Measurements from ENCODE around the gene DEFB129.
"Not testable (repeated sequence)": the region's sequence is repeated elsewhere in the genome, so short reads cannot be mapped to it uniquely, and the experiment has no call there.

Gene DEFB129

DNA sequence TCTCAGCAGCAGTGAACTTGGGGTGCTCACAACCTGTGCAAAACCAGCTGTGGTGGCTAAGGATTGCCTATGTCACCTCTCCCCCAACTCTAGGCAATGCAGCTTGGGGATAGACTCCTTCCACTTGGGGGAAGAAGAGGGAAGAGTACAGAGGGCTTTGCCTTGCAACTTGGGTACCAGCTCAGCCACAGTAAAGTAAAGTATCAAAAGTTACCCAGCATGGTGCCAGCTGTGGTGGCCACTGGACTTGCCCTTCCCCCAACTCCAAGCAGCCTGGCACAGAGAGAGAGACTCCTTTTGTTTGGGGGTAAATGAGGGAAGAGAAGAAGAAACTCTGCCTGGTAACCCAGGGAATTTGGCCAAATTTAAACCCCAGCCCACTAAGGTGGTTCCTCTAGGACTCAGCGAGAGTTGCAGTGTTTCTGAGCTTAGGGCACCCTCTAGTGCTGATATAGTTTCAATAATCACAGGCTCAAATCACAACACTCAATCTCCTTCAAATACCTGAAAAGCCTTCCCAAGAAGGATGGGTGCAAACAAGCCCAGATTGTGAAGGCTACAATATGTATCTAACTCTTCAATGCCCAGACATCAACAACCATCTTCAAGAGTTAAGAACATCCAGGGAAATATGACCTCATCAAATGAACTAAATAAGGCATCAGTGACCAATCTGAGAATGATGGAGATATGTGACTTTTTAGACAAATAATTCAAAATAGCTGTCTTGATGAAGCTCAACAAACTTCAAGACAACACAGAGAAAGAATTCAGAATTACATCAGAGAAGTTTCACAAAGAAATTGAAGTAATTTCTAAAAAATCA is 7.6 kb upstream of the DEFB129 start:
- FAIRE-seq (peak; percentile 17), DNase-seq (ENCODE audit: insufficient read length) (no peak)
- TF ChIP-seq TAF1 (IDR thresholded peaks at IDR 0.05; ENCODE audit: borderline replicate concordance, low read depth, low read length) (no peak), POLR2AphosphoS5 (IDR thresholded peaks at IDR 0.05; ENCODE audit: low read depth, low read length) (no peak), POLR2A (IDR thresholded peaks at IDR 0.05; ENCODE audit: low read depth, low read length) (no peak)

DNA sequence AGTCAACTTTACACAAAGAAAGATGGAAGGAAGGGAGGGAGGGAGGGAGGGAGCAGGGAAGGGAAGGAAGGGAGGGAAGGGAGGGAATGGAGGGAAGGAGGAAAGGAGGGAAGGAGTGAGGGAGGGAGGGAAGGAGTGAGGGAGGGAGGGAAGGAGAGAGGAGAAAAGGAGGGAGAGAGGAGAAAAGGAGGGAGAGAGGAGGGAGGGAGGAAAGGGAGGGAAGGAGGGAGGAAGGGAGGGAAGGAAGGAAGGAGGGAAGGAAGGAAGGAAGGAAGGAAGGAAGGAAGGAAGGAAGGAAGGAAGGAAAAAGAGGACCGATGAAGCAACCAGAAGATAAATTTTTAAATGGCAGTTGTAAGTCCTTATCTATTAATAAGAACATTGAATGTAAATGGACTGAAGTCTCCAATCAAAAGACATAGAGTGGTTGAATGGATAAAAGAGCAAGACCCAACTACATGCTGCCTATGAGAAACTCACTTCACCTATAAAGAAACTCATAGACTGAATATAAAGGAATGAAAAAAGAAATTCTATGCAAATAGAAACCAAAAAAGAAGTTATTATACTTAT is 5.7 kb upstream of the DEFB129 start:
- no peak for TF ChIP-seq POLR2AphosphoS5 (IDR thresholded peaks at IDR 0.05; ENCODE audit: low read depth, low read length)
- no peak for TF ChIP-seq POLR2A (IDR thresholded peaks at IDR 0.05; ENCODE audit: low read depth, low read length)
- TF ChIP-seq TAF1 (IDR thresholded peaks at IDR 0.05; ENCODE audit: borderline replicate concordance, low read depth, low read length): no peak
- DNase-seq (ENCODE audit: insufficient read length) (no peak), FAIRE-seq (no peak)

DNA sequence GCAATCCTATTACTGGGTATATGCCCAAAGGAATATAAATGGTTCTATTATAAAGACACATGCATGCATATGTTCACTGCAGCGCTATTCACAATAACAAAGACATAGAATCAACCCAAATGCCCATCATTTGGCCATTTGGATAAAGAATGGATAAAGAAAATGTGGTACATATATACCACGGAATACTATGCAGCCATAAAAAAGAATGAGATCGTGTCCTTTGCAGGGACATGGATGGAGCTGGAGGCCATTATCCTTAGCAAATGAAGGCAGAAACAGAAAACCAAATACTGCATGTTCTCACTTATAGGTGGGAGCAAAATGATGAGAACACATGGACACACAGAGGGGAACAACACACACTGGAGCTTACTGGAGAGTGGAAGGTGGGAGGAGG is 1.2 kb upstream of the DEFB129 start:
- not testable (repeated sequence) for DNase-seq (ENCODE audit: insufficient read length); FAIRE-seq

DNA sequence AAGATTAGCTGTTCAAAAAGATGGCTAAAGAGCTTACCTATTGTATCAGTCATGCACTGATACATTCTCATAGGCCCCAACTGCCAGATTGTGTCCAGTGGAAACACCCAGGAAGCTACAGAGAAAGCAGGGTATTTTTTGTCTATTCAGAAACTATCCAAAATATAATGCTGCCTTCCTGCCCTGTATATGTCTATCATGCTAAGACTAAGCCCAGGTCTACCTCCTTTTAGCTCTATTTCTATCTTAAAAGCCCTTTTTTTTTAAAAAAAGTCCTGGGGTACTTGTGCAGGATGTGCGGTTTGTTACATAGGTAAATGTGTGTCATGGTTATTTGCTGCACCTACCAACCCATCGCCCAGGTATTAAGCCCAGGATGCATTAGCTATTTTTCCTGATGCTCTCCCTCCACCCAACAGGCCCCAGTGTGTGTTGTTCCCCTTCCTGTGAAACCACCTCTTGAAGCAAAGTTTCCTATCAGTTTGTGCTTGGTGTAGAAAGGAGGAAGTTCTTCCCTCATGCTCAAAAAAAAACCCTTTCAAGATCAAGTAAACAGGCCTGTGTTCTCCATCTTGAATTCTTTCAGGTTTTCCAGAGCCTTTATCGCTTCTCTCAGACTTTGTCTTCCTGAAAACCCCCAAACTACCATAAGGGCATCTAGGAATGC is 514 bp downstream of the DEFB129 start:
- DNase-seq (ENCODE audit: insufficient read length) (no peak), FAIRE-seq (no peak)
- TF ChIP-seq TAF1 (IDR thresholded peaks at IDR 0.05; ENCODE audit: borderline replicate concordance, low read depth, low read length) (no peak), POLR2A (IDR thresholded peaks at IDR 0.05; ENCODE audit: low read depth, low read length) (no peak), POLR2AphosphoS5 (IDR thresholded peaks at IDR 0.05; ENCODE audit: low read depth, low read length) (no peak)

DNA sequence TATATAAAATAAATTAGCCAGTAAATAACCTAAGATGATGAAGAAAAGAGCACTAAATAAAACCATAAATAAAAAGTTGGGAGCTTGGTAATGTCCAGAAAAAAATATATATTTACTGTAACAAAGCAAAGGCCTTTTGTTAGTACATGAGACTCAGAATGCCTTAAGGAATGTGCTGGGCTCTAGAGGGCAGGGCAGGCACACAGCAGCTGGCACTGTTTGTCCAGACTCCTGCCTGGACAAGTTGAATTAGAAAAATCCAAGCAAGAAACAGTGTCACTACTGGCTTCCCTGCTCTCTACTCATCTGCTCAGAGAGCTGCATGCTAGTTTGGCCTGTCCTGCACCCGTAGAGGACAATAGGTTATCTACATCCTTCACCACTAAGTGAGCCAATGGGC is 8.8 kb downstream of the DEFB129 start:
- TF ChIP-seq POLR2AphosphoS5 (IDR thresholded peaks at IDR 0.05; ENCODE audit: low read depth, low read length): no peak
- TF ChIP-seq TAF1 (IDR thresholded peaks at IDR 0.05; ENCODE audit: borderline replicate concordance, low read depth, low read length): no peak
- TF ChIP-seq POLR2A (IDR thresholded peaks at IDR 0.05; ENCODE audit: low read depth, low read length): no peak
- DNase-seq (ENCODE audit: insufficient read length) (no peak), FAIRE-seq (no peak)

DNA sequence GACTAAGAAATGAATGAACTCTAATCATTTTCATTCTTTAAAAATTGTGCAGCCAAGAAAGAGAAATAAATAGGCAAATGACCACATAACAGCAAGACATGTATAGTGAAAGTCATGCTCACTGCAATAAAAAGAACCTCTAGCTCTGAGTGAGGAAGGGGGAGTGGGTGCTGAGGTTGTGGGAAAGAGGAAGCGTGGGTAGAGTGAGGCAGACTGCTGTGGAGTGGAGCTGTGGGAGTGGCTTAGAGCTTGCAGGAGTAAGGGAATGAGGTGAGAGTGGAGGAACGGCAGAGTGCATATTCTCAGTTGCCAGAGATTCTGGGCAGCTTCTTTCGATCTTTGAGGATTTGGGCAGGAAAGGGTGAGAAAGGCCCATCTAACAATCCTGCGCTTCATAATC is 10.4 kb downstream of the DEFB129 start:
- TF ChIP-seq POLR2A (IDR thresholded peaks at IDR 0.05; ENCODE audit: low read depth, low read length): no peak
- TF ChIP-seq TAF1 (IDR thresholded peaks at IDR 0.05; ENCODE audit: borderline replicate concordance, low read depth, low read length): no peak
- TF ChIP-seq POLR2AphosphoS5 (IDR thresholded peaks at IDR 0.05; ENCODE audit: low read depth, low read length): no peak
- DNase-seq (ENCODE audit: insufficient read length): no peak
- peak; percentile 58 for FAIRE-seq

DNA sequence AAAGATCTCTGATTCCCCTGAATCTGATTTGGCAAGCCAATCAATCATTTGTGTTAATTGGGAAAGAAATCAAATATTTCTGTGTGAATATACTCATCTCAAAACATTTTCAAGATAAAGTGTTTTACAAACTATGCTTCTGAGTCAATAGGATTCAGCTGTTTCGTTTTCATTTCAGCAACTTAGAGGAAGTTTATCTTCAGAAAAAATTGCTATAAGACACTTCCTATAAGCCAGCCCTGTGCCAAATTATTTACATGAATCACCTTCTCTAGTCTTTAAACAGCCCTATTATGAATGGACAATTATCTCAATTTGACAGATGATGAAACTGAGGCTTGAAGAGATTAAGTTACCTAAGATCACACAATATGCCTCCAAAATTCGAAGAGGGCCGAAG is 10.9 kb downstream of the DEFB129 start:
- TF ChIP-seq POLR2AphosphoS5 (IDR thresholded peaks at IDR 0.05; ENCODE audit: low read depth, low read length) (no peak), POLR2A (IDR thresholded peaks at IDR 0.05; ENCODE audit: low read depth, low read length) (no peak), TAF1 (IDR thresholded peaks at IDR 0.05; ENCODE audit: borderline replicate concordance, low read depth, low read length) (no peak)
- FAIRE-seq (peak; percentile 80), DNase-seq (ENCODE audit: insufficient read length) (no peak)

DNA sequence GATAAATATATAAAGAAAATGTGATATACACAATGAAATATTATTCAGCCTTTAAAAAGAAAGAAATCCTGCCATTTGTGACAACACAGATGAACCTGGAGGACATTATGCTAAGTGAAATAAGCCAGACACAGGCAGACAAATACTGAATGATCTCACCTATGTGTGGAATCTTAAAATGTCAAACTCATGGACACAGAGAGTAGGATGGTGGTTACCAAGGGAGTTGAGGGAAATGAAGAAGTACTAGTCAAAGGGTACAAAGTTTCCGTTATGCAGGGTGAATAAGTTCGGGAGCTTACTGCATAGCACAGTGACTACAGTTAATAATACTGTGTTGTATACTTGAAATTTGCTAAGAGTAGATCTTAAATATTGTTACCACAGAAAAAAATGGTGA is 15.8 kb downstream of the DEFB129 start:
- DNase-seq (ENCODE audit: insufficient read length) (no peak), FAIRE-seq (no peak)
- TF ChIP-seq POLR2A (IDR thresholded peaks at IDR 0.05; ENCODE audit: low read depth, low read length) (no peak), POLR2AphosphoS5 (IDR thresholded peaks at IDR 0.05; ENCODE audit: low read depth, low read length) (no peak), TAF1 (IDR thresholded peaks at IDR 0.05; ENCODE audit: borderline replicate concordance, low read depth, low read length) (no peak)

DNA sequence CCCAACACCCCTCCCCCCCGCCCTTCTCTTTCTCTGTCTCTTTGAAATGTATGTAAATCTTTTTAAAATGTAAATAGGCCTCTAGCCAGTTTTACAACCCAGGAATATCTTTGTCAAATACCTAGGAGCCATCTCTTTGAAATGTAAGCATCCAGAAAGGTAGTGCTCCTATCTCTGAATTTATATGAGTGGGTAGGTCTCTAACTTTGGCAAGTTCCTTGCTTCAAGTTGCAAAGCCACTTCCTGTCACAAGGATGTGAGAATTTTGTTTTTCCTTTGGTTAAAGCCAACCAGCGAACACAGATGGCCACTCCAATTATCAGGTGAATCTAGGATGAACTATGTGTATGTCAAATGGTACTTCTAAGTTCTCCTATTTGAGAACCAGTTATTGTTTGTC is 24.3 kb downstream of the DEFB129 start:
- DNase-seq (ENCODE audit: insufficient read length): no peak
- TF ChIP-seq POLR2A (IDR thresholded peaks at IDR 0.05; ENCODE audit: low read depth, low read length): no peak
- no peak for TF ChIP-seq POLR2AphosphoS5 (IDR thresholded peaks at IDR 0.05; ENCODE audit: low read depth, low read length)
- no peak for TF ChIP-seq TAF1 (IDR thresholded peaks at IDR 0.05; ENCODE audit: borderline replicate concordance, low read depth, low read length)
- FAIRE-seq: no peak

DNA sequence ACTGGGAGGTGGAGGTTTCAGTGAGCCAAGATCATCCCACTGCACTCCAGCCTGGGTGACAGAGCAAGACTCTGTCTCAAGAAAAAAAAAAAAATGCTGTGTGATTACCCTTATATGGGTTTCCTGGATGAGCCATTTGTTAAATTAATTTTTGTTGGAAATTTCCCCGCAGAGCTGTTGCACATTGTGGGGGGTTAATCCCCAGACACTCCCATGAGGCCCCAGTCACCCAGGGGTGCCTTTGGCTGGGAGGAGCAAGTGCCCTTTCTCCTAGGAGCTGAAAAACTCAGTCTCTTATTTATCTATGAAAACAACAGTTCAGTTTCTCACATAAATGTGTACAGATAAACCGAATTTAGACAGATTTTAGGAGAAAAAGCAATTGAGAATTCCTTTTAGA is 25.7 kb downstream of the DEFB129 start:
- no peak for FAIRE-seq
- TF ChIP-seq POLR2A (IDR thresholded peaks at IDR 0.05; ENCODE audit: low read depth, low read length) (no peak), TAF1 (IDR thresholded peaks at IDR 0.05; ENCODE audit: borderline replicate concordance, low read depth, low read length) (no peak)
- no peak for DNase-seq (ENCODE audit: insufficient read length)

DNA sequence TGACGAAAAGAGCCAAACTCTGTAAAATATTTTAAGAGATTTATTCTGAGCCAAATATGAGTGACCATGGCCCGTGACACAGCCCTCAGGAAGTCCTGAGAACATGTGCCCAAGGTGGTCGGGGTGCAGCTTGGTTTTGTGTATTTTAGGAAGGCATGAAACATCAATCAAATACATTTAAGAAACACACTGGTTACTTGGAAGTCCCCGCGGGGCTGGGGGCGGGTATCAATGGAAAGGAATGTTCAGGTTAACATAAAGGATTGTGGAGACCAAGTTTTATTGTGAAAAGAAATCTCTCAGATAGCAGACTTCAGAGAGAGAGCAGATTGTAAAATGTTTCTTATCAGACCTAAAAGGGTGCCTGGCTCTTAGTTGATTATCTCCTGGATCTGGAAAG is 26.4 kb downstream of the DEFB129 start:
- DNase-seq (ENCODE audit: insufficient read length); FAIRE-seq: not testable (repeated sequence)

DNA sequence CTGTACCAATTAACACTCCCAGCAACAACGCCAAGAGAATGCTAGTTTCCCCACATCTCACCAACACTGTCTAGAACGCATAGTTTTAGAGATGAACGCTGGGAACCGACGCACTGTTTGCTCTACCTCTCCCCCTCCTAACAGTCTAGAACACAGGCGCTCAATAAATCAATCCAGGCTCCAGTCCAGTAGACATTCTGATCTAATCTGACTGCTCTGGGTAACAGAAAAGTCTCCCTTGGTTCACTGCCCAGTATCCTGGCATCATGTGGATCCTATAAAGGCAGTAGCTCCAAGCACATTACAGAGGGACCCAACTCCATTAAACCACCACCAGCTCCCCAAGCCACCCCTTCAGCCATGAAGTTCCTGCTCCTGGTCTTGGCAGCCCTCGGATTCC is 30.4 kb downstream of the DEFB129 start, which contains the start of gene DEFB132:
DEFB132 (plus strand) TSS at position 306 of the 400 bp plus-strand sequence; CDS start at position 361, 55 bp downstream.
- no peak for TF ChIP-seq POLR2AphosphoS5 (IDR thresholded peaks at IDR 0.05; ENCODE audit: low read depth, low read length)
- TF ChIP-seq POLR2A (IDR thresholded peaks at IDR 0.05; ENCODE audit: low read depth, low read length): no peak
- no peak for TF ChIP-seq TAF1 (IDR thresholded peaks at IDR 0.05; ENCODE audit: borderline replicate concordance, low read depth, low read length)
- DNase-seq (ENCODE audit: insufficient read length): no peak
- FAIRE-seq: no peak

All from GM12892 (cell line).